Measurements from ENCODE around the gene HS6ST1. TPM values are rescaled to one million over a fixed set of nuclear protein-coding genes. Genes with fewer than 3 reads are reported as not detected.

Gene HS6ST1
- total and polyA plus RNA-seq, 2 donors (not counting 3 experiments of a cell fraction or from before 2014, with no cell fraction given), result 12.8 to 19.4 TPM

GRCh38 chr2:128366713-128367511, 48.2 kb upstream of the HS6ST1 start:
- Histone ChIP-seq H3K4me3 (replicated peaks in 1 of 3; ENCODE audit: insufficient read depth in 1 of 3, low read depth in 1 of 3, low read length in 3 of 3) (no peak overlapping the region), H3K9me1 (replicated peaks; ENCODE audit: control insufficient read depth, extremely low read depth, insufficient read depth, low read length) (no peaks in the 10 kb centered on the region), H3K36me3 (ENCODE audit: control insufficient read depth in 2 of 2, extremely low read depth in 1 of 2, insufficient read depth in 2 of 2, low read length in 2 of 2) (no peaks in the 10 kb centered on the region), H3K4me2 (ENCODE audit: insufficient read depth, low read length) (no peak overlapping the region), H4K20me1 (replicated peaks; ENCODE audit: control insufficient read depth, extremely low read depth, insufficient read depth, low read length) (no peaks in the 10 kb centered on the region), H3K9ac (replicated peaks; ENCODE audit: extremely low read depth, insufficient read depth, low read length) (no peak overlapping the region), H3K27ac (ENCODE audit: insufficient read depth, low read depth, low read length) (no peak overlapping the region), H3K79me2 (ENCODE audit: control insufficient read depth, insufficient read depth, low read length) (no peaks in the 10 kb centered on the region), H3K4me1 (ENCODE audit: control insufficient read depth, extremely low read depth, insufficient read depth, low read length) (peaks cover 6% of the 10 kb centered on the region), H3K9me3 (replicated peaks; ENCODE audit: control insufficient read depth, insufficient read depth, low read length) (no peaks in the 10 kb centered on the region), H3K27me3 (ENCODE audit: control insufficient read depth in 2 of 2, insufficient read depth in 2 of 2, low read length in 2 of 2) (no peaks in the 10 kb centered on the region), H2AFZ (ENCODE audit: low read depth, low read length) (no peak overlapping the region)
- POLR2A ChIA-PET, result no interaction called here
- intact Hi-C loops (cut with micrococcal nuclease), result no loop called here
- DNase-seq (ENCODE audit: low read depth, low spot score) (no peak), FAIRE-seq (no peak)
- TF ChIP-seq CTCF (IDR thresholded peaks at IDR 0.05; ENCODE audit: extremely low read depth in 1 of 2, insufficient read depth in 1 of 2, low read depth in 1 of 2, low read length in 2 of 2) (no peak), MAX (IDR thresholded peaks at IDR 0.05; ENCODE audit: insufficient read depth, insufficient read length) (no peak), POLR2AphosphoS5 (IDR thresholded peaks at IDR 0.05; ENCODE audit: insufficient read depth, low read depth, low read length) (no peak), MYC (IDR thresholded peaks at IDR 0.05; ENCODE audit: low read depth, low read length) (no peak), GATA2 (IDR thresholded peaks at IDR 0.05; ENCODE audit: insufficient read depth, insufficient read length, low read depth, low read length) (no peak), FOS (IDR thresholded peaks at IDR 0.05; ENCODE audit: borderline replicate concordance, insufficient read depth, low read length) (no peak), JUN (IDR thresholded peaks at IDR 0.05; ENCODE audit: borderline replicate concordance, insufficient read depth, insufficient read length, low read depth) (no peak), POLR2A (IDR thresholded peaks at IDR 0.05; ENCODE audit: low read depth, low read length) (no peak), EZH2 (IDR thresholded peaks at IDR 0.05; ENCODE audit: borderline replicate concordance, low read depth, low read length, severe bottlenecking) (no peak)
- BruUV-seq (replicated peaks), result no TSS peak
- CTCF ChIA-PET, result no interaction called here
- dilution Hi-C loops (cut with MboI; ENCODE audit: extremely low pct_ligation_motif_present, low sequenced_read_pairs), result no loop called here
